Choroid plexus epithelial cell (primary cell): ENCODE data around the gene KRTAP10-3.

Source experiments
- DNase-seq: peaks from one replicate; pipeline ENCODE4 v3.0.0-alpha.2; 2010; ENCODE audit warnings: low read depth
- H3K4me3 ChIP-seq: 2 replicates; pipeline ENCODE4 v1.5.1; 2011; ENCODE audit warnings: low read depth, mild to moderate bottlenecking, control low read depth, low read length, moderate library complexity
- CTCF ChIP-seq: conservative IDR thresholded peaks from 2 replicates; pipeline ENCODE4 v1.5.1; 2011; ENCODE audit warnings: low read depth, mild to moderate bottlenecking, control low read depth, inconsistent platforms, low read length, moderate library complexity

KRTAP10-3 gene

DNA sequence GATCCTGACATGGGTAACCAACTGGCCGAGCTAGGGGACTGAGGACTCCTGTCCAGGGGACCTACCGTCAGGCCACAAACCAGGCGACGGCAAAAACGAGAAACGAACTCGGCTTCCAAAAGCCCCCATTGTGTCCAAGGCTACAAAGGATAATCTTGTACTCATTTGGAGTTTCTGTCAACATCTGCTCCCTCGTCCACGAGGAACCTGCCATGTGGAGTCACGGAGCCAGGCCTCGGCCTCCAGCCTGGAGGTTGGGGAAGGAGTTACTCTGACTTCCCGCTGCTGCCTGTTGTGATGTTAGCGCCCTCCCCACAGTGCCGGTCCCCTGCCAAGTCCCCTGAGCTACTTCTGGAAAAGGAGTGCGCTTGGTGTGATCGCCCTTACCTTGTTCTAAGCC is 25.9 kb downstream of the KRTAP10-3 start:
- TF ChIP-seq CTCF: no peak
- no peak overlapping the region for H3K4me3 ChIP-seq
- DNase-seq: no peak

DNA sequence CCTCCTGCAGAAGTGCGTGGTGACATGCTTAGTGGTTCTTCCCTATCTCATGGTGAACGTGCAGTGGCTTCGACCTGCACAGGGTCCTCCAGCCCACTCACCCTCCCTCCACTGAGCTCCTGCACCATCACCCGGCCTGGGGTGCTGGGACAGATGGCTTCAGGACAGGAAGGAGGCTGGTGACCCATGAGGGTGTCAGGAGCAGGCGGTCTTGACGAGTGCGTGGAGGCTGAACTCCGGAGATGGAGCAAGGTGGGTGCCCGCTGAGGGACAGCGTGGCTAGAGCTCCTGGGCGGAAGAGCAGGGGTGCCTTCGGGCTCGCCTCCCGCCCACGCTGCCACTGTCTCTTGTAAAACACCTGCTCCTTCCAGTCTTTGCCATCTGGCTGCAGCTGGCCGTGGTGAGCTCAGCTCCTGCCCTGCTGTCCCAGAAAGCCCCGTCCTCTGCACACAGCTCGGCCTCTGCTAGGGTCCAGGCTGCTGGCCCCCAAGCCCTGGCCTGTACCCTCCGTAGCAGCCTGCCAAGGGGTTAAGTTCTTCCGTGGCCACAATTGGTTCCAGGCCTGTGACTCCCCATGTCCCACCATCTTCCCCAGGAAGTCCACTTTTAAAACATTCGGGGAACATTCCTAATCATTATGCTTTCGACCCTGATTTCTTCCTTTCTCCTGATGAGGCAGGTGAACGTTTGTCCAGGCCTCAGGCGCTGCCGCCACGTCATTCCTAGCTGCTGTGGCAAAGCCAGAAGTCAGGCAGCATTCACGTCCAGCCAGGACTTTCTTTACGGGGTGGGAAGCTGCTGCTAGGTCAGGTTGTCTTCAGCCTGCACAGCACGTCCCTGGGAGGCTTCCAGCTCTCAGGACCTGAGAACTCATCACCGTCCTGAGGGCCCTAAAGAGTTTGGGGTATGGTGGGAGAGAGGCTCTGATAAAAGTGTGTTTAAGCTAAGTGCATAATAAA is 26.7 kb downstream of the KRTAP10-3 start:
- no peak for DNase-seq
- no peak overlapping the region for H3K4me3 ChIP-seq
- TF ChIP-seq CTCF: no peak

- H3K4me3 ChIP-seq: no peak overlapping the region
These were observed 27.5 kb downstream of the KRTAP10-3 start for GRCh38 chr21:44530903-44531605.

DNA sequence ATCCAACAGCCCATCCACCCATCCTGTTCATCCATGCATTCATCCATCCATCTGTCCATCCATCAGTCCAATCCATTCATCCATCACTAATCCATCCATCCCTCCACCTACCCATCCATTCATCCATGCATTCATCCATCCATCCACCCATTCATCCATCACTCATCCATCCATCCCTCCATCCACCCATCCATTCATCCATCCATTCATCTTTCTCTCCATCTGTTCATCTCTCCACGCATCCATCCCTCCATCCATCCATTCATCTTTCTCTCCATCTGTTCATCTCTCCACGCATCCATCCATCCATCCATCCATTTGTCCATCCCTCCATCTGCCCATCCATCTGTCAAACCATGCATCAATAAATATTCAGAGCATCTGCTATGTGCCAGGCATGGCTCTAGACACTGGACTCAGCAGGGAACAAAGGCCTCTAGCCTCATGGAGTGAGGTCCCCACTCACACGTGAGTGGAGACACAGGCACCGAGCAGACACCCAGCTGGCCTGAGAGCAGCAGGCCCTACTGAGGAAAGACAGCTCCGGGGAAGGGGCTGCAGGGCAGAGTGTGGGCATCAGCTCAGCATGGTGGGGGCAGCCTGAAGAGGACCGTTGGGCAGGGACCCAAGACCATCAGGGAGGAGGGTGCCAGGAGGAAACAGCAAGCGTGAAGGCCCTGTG is 28.2 kb downstream of the KRTAP10-3 start:
- no peak for DNase-seq
- H3K4me3 ChIP-seq: no peak overlapping the region
- TF ChIP-seq CTCF: no peak

More at GRCh38 chr21:44530903-44531605, 27.5 kb downstream of the KRTAP10-3 start:
- no peak for DNase-seq
- TF ChIP-seq CTCF: no peak

GRCh38 chr21:44529503-44530125 is 29.0 kb downstream of the KRTAP10-3 start:
- no peak for TF ChIP-seq CTCF
- no peak overlapping the region for H3K4me3 ChIP-seq
- no peak for DNase-seq

- H3K4me3 ChIP-seq: no peak overlapping the region
- TF ChIP-seq CTCF: no peak
- no peak for DNase-seq
These were observed 29.6 kb downstream of the KRTAP10-3 start for GRCh38 chr21:44529011-44529421.
